SK-N-SH (cell line): ENCODE data around the gene UPK3BL2. TPM values are rescaled to one million over a fixed set of nuclear protein-coding genes. Genes with fewer than 3 reads are reported as not detected.
"Not testable (repeated sequence)": the region's sequence is repeated elsewhere in the genome, so short reads cannot be mapped to it uniquely, and the experiment has no call there.

Experiments used
- CTCF ChIA-PET: fragments of 300-600, 350-600 bp; formaldehyde crosslinking; extraction: SDS; loops from one replicate; lab custom pipeline; 2021; lab: Yijun Ruan, JAX
- POLR2A ChIA-PET: fragments of 350-600 bp; sonication (Branson Sonifier 250); formaldehyde crosslinking; extraction: SDS; loops from one replicate; lab custom pipeline; 2020; ENCODE audit warnings: antibody characterized with exemption, inconsistent platforms; lab: Yijun Ruan, JAX
- DNase-seq: peaks from one replicate; pipeline ENCODE4 v3.0.0; 2012
- H2AFZ ChIP-seq: fragments of 200-600 bp; sonication (generic); 2 replicates; pipeline ENCODE4 v1.8.1; 2016; ENCODE audit warnings: antibody characterized with exemption, mild to moderate bottlenecking, low read depth
- H3F3A ChIP-seq: fragments of 200-600 bp; sonication (generic); replicated peaks from 2 replicates; pipeline ENCODE3; 2016; ENCODE audit warnings: antibody characterized with exemption, mild to moderate bottlenecking; ENCODE audit not compliant: insufficient read depth
- H3K27ac ChIP-seq, 2 experiments: fragments of 200-500 bp in 1 of 2; fragments of 200-600 bp in 1 of 2; sonication (Bioruptor generic) in 1 of 2; sonication (generic), shearing (Covaris generic) in 1 of 2; 2 replicates each; pipeline versions ENCODE4 v1.5.1 to v1.6.1; 2014 to 2016; ENCODE audit warnings: low read depth in 2 of 2, inconsistent platforms in 1 of 2, low read length in 1 of 2, mild to moderate bottlenecking in 1 of 2, mixed read lengths in 1 of 2
- H3K27me3 ChIP-seq: fragments of 200-600 bp; sonication (generic), shearing (Covaris generic); 2 replicates; pipeline ENCODE4 v1.6.1; 2016; ENCODE audit warnings: mixed run types; ENCODE audit not compliant: insufficient read depth
- H3K36me3 ChIP-seq, 2 experiments: fragments of 200-500 bp in 1 of 2; fragments of 200-600 bp in 1 of 2; sonication (Bioruptor generic) in 1 of 2; sonication (generic) in 1 of 2; replicated peaks in 1 of 2; 2 replicates each; pipeline versions ENCODE3 to v1.5.1; 2014 to 2016; ENCODE audit warnings: low read length in 1 of 2, mild to moderate bottlenecking in 1 of 2; ENCODE audit not compliant: insufficient read depth in 2 of 2, control insufficient read depth in 1 of 2
- H3K4me1 ChIP-seq, 2 experiments: fragments of 200-500 bp in 1 of 2; fragments of 200-600 bp in 1 of 2; sonication (Bioruptor generic) in 1 of 2; sonication (generic), shearing (Covaris generic) in 1 of 2; 2 replicates each; pipeline versions ENCODE4 v1.5.1 to v1.6.1; 2014 to 2016; ENCODE audit warnings: low read depth in 1 of 2, low read length in 1 of 2, mixed run types in 1 of 2; ENCODE audit not compliant: insufficient read depth in 2 of 2, control insufficient read depth in 1 of 2
- H3K4me2 ChIP-seq: fragments of 200-600 bp; sonication (generic), shearing (Covaris generic); 2 replicates; pipeline ENCODE4 v1.6.1; 2017; ENCODE audit warnings: mixed run types
- H3K4me3 ChIP-seq, 2 experiments: fragments of 200-500 bp in 1 of 2; fragments of 200-600 bp in 1 of 2; sonication (Bioruptor generic) in 1 of 2; sonication (generic), shearing (Covaris generic) in 1 of 2; 2 replicates each; pipeline versions ENCODE4 v1.5.1 to v1.8.1; 2014 to 2016; ENCODE audit warnings: low read depth in 2 of 2, inconsistent platforms in 1 of 2, low read length in 1 of 2, mild to moderate bottlenecking in 1 of 2, mixed read lengths in 1 of 2, moderate library complexity in 1 of 2
- H3K79me2 ChIP-seq: fragments of 200-600 bp; sonication (generic); 2 replicates; pipeline ENCODE4 v1.8.1; 2017; ENCODE audit warnings: mild to moderate bottlenecking; ENCODE audit not compliant: insufficient read depth
- H3K9ac ChIP-seq: fragments of 200-600 bp; sonication (generic); 2 replicates; pipeline ENCODE4 v1.6.1; 2017; ENCODE audit warnings: mixed run types
- H3K9me2 ChIP-seq: fragments of 200-600 bp; sonication (generic); 2 replicates; pipeline ENCODE4 v1.6.1; 2017; ENCODE audit warnings: mixed run types
- H3K9me3 ChIP-seq: fragments of 200-600 bp; sonication (generic); 2 replicates; pipeline ENCODE4 v1.6.1; 2017; ENCODE audit warnings: mixed run types, mild to moderate bottlenecking, moderate library complexity
- H4K20me1 ChIP-seq: fragments of 200-600 bp; sonication (generic); 2 replicates; pipeline ENCODE4 v1.6.1; 2017; ENCODE audit warnings: mild to moderate bottlenecking, mixed run types; ENCODE audit not compliant: insufficient read depth
- WGBS: methylation state at CpG from one replicate; pipeline ENCODE4 v1.1.6; 2017; ENCODE audit warnings: low lambda C conversion rate; 5-methylcytosine and 5-hydroxymethylcytosine counted together
- polyA plus RNA-seq, 3 experiments: library from polyadenylated mRNA; depleted of rRNA; stranded (reverse); fragments of >200 nt; gene quantifications; 2 replicates each; pipeline ENCODE4 v1.2.3, GENCODE V29; 2012

The UPK3BL2 gene
- polyA plus RNA-seq, 1 of the 3 experiments (the other 2 are of a cell fraction): 6.4 TPM

DNA sequence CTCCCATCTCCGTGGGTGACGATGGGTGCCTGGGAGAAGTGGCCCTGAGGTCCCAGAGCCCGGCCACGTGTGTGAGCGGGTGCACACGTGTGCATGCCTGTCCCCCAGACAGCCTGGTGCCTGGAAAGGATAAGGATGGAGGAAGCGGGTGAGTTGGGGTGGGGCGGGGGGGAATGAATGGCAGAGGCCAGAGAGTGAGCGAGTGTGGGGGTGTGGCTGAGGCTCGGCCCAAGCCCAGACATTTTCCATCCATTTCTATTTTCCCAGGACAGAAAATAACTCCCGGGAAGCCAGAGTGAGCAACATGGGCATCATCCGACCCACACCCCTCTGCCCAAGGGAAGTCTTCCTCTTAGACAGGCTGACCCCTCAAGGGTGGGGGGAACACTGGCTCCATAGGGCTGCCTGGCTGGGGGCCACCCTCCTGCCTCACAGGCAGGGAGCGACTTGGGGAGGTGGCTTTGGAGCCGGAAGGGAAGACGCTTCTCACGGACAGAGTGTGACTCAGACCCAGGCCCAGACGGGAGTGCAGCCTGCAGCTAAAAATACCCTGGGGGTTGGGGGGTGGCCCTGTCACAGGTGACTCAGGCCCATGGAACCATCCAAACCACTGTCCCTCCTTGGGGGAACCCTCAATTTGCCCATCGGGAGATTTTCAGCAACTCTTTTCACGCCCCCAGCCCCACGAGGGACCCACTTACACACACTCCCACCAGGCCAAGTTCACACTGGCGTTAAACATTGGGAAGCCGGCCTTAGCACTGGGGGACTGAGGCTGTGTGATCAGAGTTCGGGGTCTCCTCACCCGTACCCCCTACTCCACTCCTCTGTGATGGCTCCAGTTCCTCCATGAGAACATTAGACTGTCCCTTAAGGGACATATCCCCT is 38.0 kb downstream of the UPK3BL2 start:
- peak overlapping the region; percentile 51; the same call in 1 of the 2 replicates for H3K9ac ChIP-seq
- H3K4me2 ChIP-seq, POLR2A ChIA-PET, H3K4me1 ChIP-seq, H3K36me3 ChIP-seq, H3K9me2 ChIP-seq, H2AFZ ChIP-seq, H3K27me3 ChIP-seq, H3K9me3 ChIP-seq, H4K20me1 ChIP-seq, H3K79me2 ChIP-seq, H3F3A ChIP-seq, CTCF ChIA-PET, H3K4me3 ChIP-seq, DNase-seq: not testable (repeated sequence)
- peak overlapping the region in 1 of 2 experiments; percentile 69; a peak in 2 of 4 replicates for H3K27ac ChIP-seq
- WGBS: 55% methylated on average over 5 of the region's 24 CpGs

DNA sequence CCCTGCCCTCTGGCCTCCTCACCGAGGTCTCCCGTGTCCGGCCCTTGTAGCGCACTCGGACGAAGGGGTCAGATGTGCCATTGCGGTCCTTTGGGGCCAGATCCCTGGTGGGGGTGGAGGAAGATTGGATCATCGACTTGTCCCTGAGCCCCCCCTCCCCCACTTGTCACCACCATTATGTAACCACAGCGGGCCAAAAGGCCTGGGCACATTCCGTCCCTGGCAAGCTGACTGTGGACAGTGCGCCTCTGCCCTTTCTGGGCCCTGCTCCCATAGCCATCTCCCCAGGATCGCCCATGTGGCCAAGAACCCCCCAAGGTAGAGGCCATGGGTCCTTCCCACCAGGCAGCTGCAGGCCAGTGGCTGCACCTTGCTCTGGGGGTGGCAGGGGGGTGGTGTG is 40.4 kb downstream of the UPK3BL2 start:
- H3K9me3 ChIP-seq, H4K20me1 ChIP-seq, H3F3A ChIP-seq, H3K4me2 ChIP-seq, H3K36me3 ChIP-seq, H3K9ac ChIP-seq, H3K27me3 ChIP-seq, H3K4me3 ChIP-seq, H3K9me2 ChIP-seq, H3K79me2 ChIP-seq, CTCF ChIA-PET, POLR2A ChIA-PET, DNase-seq, H2AFZ ChIP-seq, H3K4me1 ChIP-seq, H3K27ac ChIP-seq: not testable (repeated sequence)
- no CpG with 5 or more reads among the region's 12 CpGs for WGBS

DNA sequence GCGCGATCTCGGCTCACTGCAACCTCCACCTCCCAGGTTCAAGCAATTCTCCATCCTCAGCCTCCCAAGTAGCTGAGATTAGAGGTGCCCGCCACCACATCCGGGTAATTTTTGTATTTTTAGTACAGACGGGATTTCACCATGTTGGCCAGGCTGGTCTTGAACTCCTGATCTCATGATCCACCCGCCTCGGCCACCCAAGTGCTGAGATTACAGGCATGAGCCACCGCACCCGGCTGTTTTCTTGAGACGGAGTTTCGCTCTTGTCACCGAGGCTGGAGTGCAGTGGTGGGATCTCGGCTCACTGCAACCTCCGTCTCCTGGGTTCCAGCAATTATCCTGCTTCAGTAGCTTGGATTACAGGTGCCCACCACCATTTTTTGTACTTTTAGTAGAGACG is 45.2 kb downstream of the UPK3BL2 start:
- H3K9ac ChIP-seq, H2AFZ ChIP-seq, H3F3A ChIP-seq, CTCF ChIA-PET, H4K20me1 ChIP-seq, H3K79me2 ChIP-seq, H3K4me3 ChIP-seq, H3K4me2 ChIP-seq, H3K9me3 ChIP-seq, H3K27me3 ChIP-seq, H3K9me2 ChIP-seq, H3K36me3 ChIP-seq, POLR2A ChIA-PET, H3K27ac ChIP-seq, DNase-seq, H3K4me1 ChIP-seq: not testable (repeated sequence)
- 95% methylated on average over 11 of the region's 16 CpGs for whole genome bisulfite sequencing

DNA sequence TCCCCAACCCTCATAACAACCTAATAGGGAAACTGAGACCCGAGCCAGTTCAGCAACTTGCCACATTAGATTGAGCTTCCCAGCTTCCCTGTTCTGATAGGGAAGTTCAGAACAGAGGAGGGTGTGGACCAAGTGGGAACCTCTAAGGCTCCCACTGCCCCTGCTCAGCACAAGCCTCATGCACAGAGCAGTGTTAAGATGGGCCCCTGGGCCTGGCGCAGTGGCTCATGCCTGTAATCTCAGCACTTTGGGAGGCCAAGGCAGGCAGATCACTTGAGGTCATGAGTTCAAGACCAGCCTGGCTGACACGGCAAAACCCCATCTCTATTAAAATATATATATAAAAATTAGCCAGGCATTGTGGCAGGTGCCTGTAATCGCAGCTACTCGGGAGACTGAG is 46.2 kb downstream of the UPK3BL2 start:
- H4K20me1 ChIP-seq, H3K36me3 ChIP-seq, DNase-seq, POLR2A ChIA-PET, H3K9me2 ChIP-seq, H3K9me3 ChIP-seq, H3K9ac ChIP-seq, H3K79me2 ChIP-seq, H3K27ac ChIP-seq, CTCF ChIA-PET, H3F3A ChIP-seq, H3K4me1 ChIP-seq, H3K4me3 ChIP-seq, H3K27me3 ChIP-seq, H3K4me2 ChIP-seq, H2AFZ ChIP-seq: not testable (repeated sequence)
- WGBS: 100% methylated on average over 1 of the region's 5 CpGs

DNA sequence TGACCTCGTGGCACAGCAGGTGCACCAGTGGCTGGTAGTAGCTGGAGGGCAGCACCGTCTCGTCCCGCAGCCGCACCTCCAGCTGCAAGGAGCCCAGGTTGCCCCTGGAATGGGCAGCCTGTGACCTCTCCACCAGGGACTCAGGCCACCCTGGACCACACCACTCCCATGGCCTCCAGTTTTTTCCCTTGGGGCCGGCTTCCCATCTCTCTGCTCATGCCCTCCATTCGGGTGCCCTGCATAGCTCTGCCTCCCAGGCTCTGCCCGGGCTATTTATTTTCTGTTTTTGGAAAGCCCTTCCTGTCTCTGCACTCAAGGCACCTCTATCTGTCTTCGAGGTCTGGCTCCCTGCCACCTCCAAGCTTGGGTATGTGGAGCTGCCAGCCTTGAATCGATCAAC is 46.6 kb downstream of the UPK3BL2 start:
- H4K20me1 ChIP-seq, H3K27ac ChIP-seq, CTCF ChIA-PET, POLR2A ChIA-PET, DNase-seq, H3K79me2 ChIP-seq, H3F3A ChIP-seq, H3K36me3 ChIP-seq, H3K4me2 ChIP-seq, H3K27me3 ChIP-seq, H3K9ac ChIP-seq, H3K9me2 ChIP-seq, H3K4me1 ChIP-seq, H2AFZ ChIP-seq, H3K4me3 ChIP-seq, H3K9me3 ChIP-seq: not testable (repeated sequence)
- 57% methylated on average over 3 of the region's 10 CpGs for WGBS

DNA sequence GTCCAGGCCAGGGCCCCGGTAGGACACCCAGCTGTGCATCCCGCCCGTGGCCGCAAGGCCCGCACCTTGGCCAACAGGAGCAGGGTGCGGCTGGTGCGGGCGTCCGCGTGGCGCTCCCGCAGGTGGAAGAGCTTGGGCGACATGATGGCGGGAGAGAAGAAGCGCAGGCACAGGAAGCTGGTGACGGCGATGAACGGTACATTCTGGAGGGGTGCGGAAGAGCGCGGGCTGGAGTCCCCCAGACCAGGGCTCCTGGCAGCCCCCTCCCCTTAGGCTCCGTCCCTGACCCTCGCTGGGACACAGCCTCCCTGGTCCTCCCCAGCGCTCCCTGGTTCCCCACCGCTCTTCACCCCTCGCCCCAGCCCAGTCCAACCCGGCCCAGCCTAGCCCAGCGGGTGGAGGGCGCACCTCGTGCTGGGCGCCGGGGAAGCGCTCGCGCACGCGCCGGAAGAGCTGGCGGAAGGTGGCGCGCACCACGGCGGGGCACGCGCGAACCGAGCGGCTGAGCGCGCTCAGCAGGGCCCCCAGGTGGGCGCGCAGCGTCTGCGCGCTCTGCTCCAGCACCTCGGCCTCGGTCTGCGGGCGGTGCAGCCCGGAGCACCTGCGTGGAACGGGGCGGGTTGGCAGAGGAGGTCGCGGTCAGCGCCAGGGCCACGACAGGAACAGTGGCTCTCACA is 48.9 kb downstream of the UPK3BL2 start:
- H2AFZ ChIP-seq, H3K79me2 ChIP-seq, H3K36me3 ChIP-seq, H3K9me3 ChIP-seq, DNase-seq, H3K27ac ChIP-seq, CTCF ChIA-PET, H3K4me2 ChIP-seq, H4K20me1 ChIP-seq, H3K9me2 ChIP-seq, H3F3A ChIP-seq, H3K4me1 ChIP-seq, H3K27me3 ChIP-seq, H3K4me3 ChIP-seq, POLR2A ChIA-PET, H3K9ac ChIP-seq: not testable (repeated sequence)
- no CpG with 5 or more reads among the region's 67 CpGs for WGBS
